Embryonic facial prominence (tissue), 1 donor: ENCODE data around the gene TSHZ2.

Experiments used
- DNase-seq: peaks from one replicate; pipeline ENCODE4 v3.0.0-alpha.2; 2016; ENCODE audit errors: extremely low spot score

The TSHZ2 gene

GRCh38 chr20:53161473-53161872 lies 189.3 kb downstream of the TSHZ2 start:
- no peak for DNase-seq

- DNase-seq, result peak; percentile 69
Observed at GRCh38 chr20:53162251-53162835, 190.2 kb downstream of the TSHZ2 start.

- DNase-seq, result no peak
Observed at GRCh38 chr20:53163486-53163885, 191.3 kb downstream of the TSHZ2 start.

GRCh38 chr20:53164072-53164471 lies 191.9 kb downstream of the TSHZ2 start:
- no peak for DNase-seq

GRCh38 chr20:53165452-53165851 lies 193.3 kb downstream of the TSHZ2 start:
- DNase-seq, result no peak

GRCh38 chr20:53168491-53168890 lies 196.3 kb downstream of the TSHZ2 start:
- no peak for DNase-seq

GRCh38 chr20:53170196-53170595 lies 198.0 kb downstream of the TSHZ2 start:
- no peak for DNase-seq

- DNase-seq, result no peak
Observed at GRCh38 chr20:53171065-53171464, 198.9 kb downstream of the TSHZ2 start.

GRCh38 chr20:53174454-53174853 lies 202.3 kb downstream of the TSHZ2 start:
- DNase-seq, result no peak

GRCh38 chr20:53175135-53175780 lies 203.1 kb downstream of the TSHZ2 start:
- no peak for DNase-seq

- DNase-seq, result no peak
Observed at GRCh38 chr20:53176134-53176533, 204.0 kb downstream of the TSHZ2 start.

GRCh38 chr20:53177687-53178086 lies 205.5 kb downstream of the TSHZ2 start:
- no peak for DNase-seq

GRCh38 chr20:53179749-53180148 lies 207.6 kb downstream of the TSHZ2 start:
- DNase-seq, result no peak

GRCh38 chr20:53180928-53181362 lies 208.8 kb downstream of the TSHZ2 start:
- no peak for DNase-seq

GRCh38 chr20:53181866-53182376 lies 209.8 kb downstream of the TSHZ2 start:
- DNase-seq, result no peak

- DNase-seq, result no peak
Observed at GRCh38 chr20:53183181-53183580, 211.0 kb downstream of the TSHZ2 start.

- DNase-seq, result no peak
Observed at GRCh38 chr20:53186635-53187034, 214.5 kb downstream of the TSHZ2 start.

GRCh38 chr20:53187392-53188068 lies 215.4 kb downstream of the TSHZ2 start:
- DNase-seq, result no peak

- no peak for DNase-seq
Observed at GRCh38 chr20:53190225-53190624, 218.1 kb downstream of the TSHZ2 start.

GRCh38 chr20:53191957-53192356 lies 219.8 kb downstream of the TSHZ2 start:
- DNase-seq, result no peak

- DNase-seq, result no peak
Observed at GRCh38 chr20:53194306-53195290, 222.4 kb downstream of the TSHZ2 start.
